NCI-H1092 (cell line): Measurements from ENCODE around the gene IGLL1.
"Not testable (repeated sequence)": the region's sequence is repeated elsewhere in the genome, so short reads cannot be mapped to it uniquely, and the experiment has no call there.

Source experiments
- DNase-seq: peaks from one replicate; lab custom pipeline; 2025; lab: John Stamatoyannopoulos, UW

IGLL1 gene

DNA sequence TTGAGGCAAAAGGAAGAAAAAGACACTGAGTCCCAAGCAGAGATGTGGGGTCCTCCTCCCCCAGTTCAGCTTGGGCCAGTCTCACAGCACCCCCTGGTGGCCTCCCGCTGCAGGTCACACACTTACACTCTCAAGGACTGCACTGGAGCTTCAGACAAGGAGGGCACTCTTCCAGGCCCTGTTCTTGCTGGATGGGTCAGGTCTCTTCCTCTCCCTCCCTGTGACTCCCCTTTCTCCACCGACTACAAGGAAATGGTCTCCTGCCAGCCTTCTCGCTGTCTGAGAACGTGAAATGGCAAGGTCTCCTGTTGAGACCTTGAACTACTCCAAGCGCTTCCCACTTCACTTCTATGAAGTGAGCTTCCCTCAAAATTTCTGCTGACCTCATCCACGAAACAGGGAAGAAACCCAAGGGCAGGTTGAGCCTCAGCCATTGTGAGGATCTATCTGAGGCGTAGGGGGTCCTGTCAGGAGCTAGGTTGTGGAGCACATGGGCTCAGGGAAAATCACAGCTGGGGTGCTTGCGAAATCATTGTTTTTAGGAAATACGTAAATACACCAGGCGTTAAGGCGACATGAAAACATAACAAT is 11.2 kb upstream of the IGLL1 start:
- peak; percentile 9 for DNase-seq

DNA sequence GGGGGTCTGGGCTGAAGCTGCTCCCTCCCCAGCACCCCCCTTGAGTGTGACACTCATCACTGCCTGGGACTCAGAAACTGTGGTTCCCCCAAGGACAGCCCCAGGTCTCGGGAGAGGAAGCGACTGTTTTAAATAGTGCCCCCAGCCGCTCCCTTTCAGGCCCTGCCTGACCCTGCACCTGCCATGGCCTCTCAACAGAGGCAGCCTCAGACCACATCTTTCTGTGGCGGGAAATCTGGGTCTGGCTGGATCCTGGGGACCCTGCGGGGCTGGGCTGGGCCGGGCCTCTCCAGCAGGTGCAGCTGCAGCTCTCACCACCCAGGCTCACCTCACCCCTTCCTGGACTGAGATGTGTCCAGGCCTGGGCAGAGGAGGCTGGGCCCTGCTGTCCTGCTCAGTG is 3.7 kb upstream of the IGLL1 start:
- DNase-seq, result no peak

- DNase-seq, result no peak
These were observed 3.1 kb upstream of the IGLL1 start for GRCh38 chr22:23583153-23583552.

DNA sequence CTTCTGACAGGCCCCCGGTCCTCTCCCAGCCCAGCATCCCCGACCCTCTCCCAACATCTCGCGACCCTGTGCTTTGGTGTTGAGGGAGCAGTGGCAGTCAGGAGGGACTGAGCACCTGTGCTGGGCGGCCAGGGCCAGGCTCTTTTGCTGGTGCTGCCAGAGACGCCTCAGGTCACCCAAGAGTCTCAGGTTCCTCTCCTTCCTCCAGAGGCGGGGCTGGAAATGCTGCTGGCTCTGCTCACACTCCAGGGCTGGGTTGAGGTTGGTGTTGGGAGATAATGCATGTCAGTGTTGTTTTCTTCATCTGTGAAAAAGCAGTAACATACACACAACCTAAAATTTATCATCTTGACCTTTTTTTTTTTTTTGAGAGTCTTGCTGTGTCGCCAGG is 1.2 kb upstream of the IGLL1 start:
- DNase-seq, result no peak

DNA sequence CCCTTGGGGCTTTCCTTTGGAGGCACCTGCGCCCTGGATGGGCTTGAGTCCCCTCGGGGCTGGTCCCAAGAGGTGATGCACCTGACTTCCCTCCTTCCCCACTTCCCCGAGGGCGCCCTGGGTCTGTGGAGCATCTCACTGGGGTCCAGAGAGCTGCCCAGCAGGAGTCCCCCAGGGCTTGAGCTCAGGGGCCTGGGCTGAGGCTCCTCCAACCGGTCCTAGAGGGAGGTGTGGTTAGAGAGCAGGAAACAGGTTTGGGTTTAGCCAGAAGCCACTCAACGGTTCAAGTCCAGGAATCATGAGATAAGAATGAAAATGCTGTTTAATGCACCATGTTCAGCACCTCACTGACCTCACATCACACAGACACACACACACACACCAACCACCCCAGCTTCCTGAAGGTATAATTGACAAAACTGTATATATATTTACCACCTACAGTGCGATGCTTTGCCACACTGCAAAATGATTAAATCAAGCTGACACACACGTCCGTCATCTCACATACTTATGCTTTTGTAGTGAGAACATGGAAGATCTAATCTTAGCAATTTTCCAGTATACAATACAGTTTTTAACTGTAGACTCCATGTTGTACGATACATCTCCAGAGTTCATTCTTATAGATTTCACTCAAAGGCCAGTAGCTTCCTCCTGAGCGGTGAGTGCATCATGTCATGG is 628 bp upstream of the IGLL1 start:
- DNase-seq, result no peak

DNA sequence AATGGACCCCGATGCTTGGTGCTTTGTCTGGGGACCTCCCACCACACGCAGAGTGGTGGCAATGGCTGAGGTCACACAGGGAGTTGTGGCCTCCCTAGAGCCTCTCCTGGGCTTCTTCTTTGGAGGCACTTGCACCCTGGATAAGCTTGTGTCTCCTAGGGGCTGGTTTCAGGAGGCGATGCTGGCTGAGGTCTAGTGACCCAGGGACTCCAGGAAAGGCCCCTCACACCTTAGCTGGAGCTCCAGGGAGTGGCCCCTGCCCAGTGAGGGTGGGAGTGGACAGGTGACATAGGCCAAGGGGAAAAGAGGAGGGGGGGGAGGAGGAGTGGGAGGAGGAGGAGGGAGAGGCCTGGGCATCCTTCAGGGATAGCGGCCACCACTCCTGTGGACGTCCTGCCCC is 810 bp downstream of the IGLL1 start:
- no peak for DNase-seq

- DNase-seq, result no peak
These were observed 1.8 kb downstream of the IGLL1 start for GRCh38 chr22:23578306-23578705.

- DNase-seq, result no peak
These were observed 3.4 kb downstream of the IGLL1 start for GRCh38 chr22:23576681-23577080.

GRCh38 chr22:23575601-23576000 is 4.5 kb downstream of the IGLL1 start:
- no peak for DNase-seq

DNA sequence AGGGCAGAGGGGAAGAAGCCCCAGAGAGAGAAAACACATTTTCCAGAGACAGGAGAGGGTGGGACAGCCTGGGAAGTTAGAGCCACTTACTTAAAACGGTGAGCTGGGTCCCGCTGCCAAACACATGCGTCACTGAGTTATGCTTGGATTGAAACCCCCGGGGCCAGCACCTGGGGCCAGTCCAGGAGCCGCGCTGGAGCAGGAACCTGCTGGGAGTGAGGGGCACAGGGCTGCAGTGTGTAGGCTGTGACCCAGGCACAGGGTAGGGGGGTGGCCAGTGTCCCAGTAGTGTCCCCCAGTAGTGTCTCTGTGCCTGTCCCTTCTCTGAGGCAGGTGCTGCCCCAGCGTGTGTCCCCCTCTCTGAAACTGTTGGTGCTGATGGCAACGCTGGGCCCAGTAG is 5.2 kb downstream of the IGLL1 start:
- no peak for DNase-seq

- no peak for DNase-seq
These were observed 5.7 kb downstream of the IGLL1 start for GRCh38 chr22:23574371-23574811.

- not testable (repeated sequence) for DNase-seq
These were observed 6.3 kb downstream of the IGLL1 start for GRCh38 chr22:23573701-23574235.

GRCh38 chr22:23573106-23573505 is 7.0 kb downstream of the IGLL1 start:
- DNase-seq, result not testable (repeated sequence)

GRCh38 chr22:23571486-23571885 is 8.6 kb downstream of the IGLL1 start:
- DNase-seq, result no peak

- DNase-seq, result no peak
These were observed 9.4 kb downstream of the IGLL1 start for GRCh38 chr22:23570681-23571080.

GRCh38 chr22:23569716-23570115 is 10.4 kb downstream of the IGLL1 start:
- no peak for DNase-seq

DNA sequence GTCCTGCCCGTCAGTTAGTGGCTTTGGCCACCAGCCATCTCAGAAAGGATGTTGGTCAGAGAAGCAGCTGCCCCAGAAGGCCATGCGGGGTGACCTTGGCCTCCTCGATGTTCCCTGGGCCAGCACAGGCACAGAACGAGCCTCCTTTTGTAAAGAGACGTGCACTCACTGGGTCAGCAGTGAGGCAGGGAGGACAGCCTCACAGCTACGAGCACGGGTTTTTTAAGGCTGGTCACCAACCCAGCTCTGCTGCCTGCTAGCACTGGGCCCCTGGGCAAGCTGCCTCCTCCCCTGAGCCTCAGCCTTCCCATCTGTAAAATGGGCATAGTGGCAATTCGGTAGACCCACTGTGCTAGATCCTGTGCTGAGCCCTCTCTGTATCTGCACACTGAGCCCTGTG is 10.8 kb downstream of the IGLL1 start:
- DNase-seq, result no peak

GRCh38 chr22:23566705-23567475 is 13.2 kb downstream of the IGLL1 start:
- DNase-seq, result no peak

- no peak for DNase-seq
These were observed 14.0 kb downstream of the IGLL1 start for GRCh38 chr22:23565915-23566704.

DNA sequence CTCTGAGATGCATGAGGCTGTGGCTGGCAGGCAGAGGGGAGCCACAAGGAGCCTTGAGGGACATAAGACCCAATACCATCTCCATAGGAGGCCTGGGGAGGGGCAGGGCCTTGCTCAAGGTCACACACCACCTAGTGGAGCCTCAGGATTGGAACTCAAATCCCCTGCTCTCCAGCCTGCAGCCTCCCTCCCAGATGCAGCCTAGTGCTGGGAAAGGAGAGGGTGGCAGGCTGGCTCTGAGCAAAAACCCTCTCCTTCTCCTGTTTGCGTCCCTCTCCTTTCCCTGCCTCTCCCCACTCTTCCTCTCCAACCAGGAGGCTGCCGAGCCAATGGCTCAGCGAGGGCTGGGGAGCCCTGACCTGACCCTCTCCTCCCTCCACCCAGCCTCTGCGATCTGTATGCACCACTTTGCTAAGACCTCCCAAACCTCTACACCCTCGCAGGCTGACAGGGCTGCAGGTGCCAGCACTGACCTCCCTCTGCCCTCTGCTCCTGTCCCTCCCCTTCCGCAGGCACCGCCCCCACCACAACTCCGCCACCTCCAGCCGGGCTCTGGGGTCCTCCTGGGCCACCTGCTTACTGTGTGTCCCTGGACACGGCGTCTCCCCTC is 14.7 kb downstream of the IGLL1 start:
- DNase-seq, result no peak

- no peak for DNase-seq
These were observed 15.8 kb downstream of the IGLL1 start for GRCh38 chr22:23564276-23564675.

- DNase-seq, result no peak
These were observed 17.0 kb downstream of the IGLL1 start for GRCh38 chr22:23563111-23563510.
